Spleen (tissue), 7 donors: Measurements from ENCODE around the gene LMF1.

ENCODE experiments used
- CTCF ChIP-seq, 11 experiments: fragments of 200-600 bp in 7 of 11; fragments of 450-650 bp in 4 of 11; sonication (generic) in 4 of 11; IDR thresholded peaks in 8 of 11; conservative IDR thresholded peaks in 3 of 11; 1 replicate in 7 of 11; 2 replicates in 4 of 11; pipeline versions ENCODE4 v1.4.0 to v1.8.0; 2016 to 2021; ENCODE audit warnings: antibody characterized with exemption in 11 of 11, inconsistent platforms in 4 of 11, mild to moderate bottlenecking in 1 of 11
- POLR2A ChIP-seq, 3 donors: fragments of 450-650 bp; IDR thresholded peaks; one replicate each; pipeline ENCODE4 v1.5.1; 2017; ENCODE audit warnings: antibody characterized with exemption in 3 of 3, mild to moderate bottlenecking in 1 of 3
- donor health status: DM: no; HTN: no; CAD: no; lungs with moderate emphysema.
- donor health status: DM: no; HTN: no; CAD: no.
- donor health status: DM: no; HTN: no; CAD: no.

DNA sequence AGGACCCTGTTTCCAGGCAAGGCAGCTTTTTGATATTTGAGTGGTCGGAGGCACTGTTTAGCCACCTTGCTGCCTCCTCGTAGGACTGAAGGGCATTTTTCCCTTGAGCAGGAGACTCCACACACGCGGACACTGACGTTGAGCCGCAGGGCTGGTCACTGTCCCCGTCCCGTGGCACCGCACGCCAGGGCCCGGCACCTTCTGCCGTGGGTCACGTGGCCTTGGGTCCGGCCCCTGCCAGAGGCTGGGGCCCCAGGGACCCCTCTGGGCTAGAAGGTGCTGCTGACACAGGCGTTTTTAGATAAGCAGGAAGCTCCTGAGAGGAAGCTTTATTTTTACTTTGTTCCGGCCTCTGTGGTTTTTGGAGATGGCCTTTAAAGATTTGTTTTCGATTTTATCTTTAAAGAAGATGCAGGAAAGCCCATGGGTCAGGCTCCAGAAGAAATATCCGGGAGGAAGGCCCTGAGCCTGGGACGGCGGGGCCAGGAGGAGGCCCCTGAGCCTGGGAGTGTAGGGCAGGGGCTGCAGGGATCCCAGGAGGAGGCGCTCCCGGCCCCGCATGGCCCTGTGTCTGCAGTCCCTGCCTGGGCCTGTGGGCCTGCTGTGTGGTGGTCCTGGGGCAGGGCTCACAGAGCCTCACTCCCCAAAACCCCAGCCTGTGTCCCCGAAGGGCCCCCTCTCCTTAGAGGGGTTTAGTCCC lies 139.8 kb downstream of the LMF1 start:
- no peak for TF ChIP-seq CTCF (IDR thresholded peaks at IDR 0.05 in 8 of 11, conservative IDR thresholded peaks at IDR 0.05 in 3 of 11)
- no peak for TF ChIP-seq POLR2A (IDR thresholded peaks at IDR 0.05)
